Measurements from ENCODE around the gene THAP8.
"Not testable (repeated sequence)": the region's sequence is repeated elsewhere in the genome, so short reads cannot be mapped to it uniquely, and the experiment has no call there.

Gene THAP8, protein sequence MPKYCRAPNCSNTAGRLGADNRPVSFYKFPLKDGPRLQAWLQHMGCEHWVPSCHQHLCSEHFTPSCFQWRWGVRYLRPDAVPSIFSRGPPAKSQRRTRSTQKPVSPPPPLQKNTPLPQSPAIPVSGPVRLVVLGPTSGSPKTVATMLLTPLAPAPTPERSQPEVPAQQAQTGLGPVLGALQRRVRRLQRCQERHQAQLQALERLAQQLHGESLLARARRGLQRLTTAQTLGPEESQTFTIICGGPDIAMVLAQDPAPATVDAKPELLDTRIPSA

DNA sequence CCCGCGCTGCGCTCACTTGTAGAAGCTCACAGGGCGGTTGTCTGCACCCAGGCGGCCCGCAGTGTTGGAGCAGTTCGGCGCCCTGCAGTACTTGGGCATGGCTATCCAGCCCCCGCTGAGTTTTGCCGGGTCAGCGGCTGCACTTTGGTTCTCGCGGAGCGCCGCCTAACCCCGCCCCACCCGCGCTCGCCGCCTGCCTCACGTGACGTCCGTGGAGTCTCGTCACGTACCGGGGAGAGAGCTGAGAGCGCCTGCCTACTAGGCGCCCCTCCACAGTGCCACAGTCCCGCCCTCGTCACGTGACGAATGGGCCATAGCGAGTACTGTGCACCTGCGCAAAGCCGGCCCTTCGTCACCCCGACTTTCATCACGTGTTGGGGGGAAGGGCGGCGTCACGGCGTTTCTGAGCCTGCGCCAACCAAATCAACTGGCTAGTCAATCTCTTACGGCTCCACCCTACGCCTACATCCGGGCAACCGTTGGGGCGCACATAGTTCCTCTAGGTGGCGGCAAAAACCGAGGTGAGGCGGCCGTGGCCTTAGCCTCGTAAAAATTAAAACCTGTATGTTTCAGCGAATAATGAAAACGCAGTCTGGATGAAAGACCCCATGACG, at the start of gene THAP8:
TSS of gene THAP8 (minus strand) at position 167 of the 614 bp plus-strand sequence. CDS start at position 99, 68 bp downstream.
- DNase-seq, result peak; percentile 99

DNA sequence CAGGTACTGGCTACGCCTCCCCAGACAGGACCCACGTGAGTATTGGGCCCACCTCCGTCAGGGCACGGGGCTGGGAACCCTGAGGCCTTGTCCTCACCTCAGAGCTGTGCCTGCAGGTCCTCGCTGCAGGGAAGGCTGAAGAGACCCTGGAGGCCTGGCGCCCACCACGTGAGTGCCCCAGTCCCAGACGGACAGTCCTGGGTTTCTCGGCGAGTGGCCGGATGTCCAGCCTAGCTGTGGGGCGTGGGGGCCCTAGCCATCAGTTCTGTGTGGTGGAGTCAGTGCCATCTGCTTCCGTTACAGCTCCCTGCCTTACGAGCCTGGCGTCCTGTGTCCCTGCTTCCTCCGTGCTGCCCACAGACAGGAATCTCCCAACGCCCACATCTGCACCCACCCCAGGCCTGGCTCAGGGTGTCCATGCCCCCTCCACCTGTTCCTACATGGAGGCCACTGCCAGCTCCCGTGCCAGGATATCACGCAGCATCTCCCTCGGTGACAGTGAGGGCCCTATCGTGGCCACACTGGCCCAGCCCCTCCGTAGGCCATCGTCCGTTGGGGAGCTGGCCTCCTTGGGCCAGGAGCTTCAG, 49.0 kb upstream of the THAP8 start:
- no peak for DNase-seq

DNA sequence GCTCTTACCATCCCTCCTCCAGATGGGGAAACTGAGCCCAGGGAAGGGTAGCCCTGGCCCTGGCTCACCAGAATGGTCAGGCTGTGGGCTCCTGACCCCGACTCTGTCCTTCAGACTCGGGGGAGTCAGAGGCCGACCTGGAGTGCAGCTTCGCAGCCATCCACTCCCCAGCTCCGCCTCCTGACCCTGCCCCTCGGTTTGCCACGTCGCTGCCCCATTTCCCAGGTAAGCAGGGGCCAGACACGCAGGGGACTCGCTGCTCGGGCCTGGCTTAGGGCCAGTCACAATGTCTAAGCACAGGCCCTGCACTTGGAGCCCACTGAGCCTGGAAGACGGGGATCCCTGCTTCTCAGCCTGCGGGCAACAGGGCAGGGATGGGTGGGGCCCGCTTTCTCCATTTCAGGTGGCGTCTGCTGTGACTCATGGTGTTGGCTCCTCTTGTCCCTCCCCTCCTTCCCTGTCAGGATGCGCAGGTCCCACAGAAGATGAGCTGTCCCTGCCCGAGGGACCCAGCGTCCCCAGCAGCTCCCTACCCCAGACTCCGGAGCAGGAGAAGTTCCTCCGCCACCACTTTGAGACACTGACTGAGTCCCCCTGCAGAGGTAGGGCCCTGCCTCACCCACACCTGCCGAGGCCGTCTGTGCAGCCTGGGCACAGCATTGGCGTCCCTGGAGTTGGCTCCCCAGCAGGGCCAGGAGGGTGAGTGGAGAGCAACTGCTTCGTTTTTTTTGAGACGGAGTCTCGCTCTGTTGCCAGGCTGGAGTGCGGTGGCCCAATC, 47.7 kb upstream of the THAP8 start:
- DNase-seq, result no peak

DNA sequence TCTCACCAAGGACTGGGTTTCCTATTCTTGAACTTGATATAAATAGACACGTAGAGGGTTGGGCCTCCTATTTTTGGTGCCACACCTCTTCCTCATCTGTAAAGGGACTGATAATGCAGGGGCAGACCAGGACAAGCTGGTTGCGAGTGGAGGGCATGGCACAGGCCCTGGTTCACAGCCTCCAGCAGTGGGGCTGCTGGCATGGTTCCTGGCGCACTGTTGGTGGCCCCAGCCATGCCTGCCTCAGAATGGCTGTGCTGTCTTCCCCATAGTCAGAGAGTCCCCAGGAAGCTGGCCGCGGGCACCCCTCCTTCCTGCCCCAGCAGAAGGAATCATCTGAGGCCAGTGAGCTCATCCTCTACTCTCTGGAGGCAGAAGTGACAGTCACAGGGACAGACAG, 46.4 kb upstream of the THAP8 start:
- no peak for DNase-seq

DNA sequence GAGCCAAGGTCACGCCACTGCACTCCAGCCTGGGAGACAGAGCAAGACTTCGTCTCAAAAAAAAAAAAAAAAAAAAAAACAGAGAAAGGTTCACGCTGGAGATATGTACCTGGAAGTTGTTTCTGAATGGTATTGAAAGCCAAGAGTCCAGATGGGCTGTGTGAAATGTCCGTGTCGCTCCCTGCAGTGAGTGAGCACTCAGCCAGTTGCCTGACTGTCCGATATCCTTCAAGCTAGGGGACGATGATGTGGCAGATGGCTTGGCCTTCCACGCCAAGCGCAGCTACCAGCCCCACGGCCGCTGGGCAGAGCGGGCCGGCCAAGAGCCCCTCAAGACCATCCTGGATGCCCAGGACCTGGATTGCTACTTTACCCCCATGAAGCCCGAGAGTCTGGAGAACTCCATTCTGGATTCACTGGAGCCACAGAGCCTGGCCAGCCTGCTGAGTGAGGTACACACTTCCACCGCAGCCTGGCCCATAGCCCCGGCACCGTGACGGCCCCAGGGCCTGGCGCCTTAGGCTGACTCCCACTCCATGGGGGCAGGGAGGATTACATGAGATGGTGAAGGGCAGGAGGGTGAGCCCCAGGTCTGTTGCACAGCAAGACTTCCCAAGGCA, 45.2 kb upstream of the THAP8 start:
- DNase-seq, result no peak

DNA sequence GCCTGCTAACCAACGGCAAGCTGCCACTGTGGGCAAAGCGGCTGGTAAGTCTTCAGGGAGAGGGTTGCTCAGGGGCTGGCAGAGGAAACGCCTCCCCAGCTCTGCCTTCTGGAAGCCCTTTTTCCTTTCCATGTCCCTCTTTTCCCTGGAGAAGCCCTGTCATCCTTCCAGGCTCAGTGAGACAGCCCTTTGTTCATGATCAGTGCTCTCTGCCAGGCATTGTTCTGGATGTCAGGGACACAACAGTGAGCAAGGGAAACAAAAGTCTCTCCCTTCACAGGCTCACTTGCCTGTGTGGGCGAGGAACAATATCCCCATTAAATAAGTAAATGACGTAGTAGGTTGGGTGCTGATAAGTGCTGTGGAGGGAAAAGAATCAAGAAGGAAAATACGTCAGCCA, 43.0 kb upstream of the THAP8 start:
- no peak for DNase-seq

DNA sequence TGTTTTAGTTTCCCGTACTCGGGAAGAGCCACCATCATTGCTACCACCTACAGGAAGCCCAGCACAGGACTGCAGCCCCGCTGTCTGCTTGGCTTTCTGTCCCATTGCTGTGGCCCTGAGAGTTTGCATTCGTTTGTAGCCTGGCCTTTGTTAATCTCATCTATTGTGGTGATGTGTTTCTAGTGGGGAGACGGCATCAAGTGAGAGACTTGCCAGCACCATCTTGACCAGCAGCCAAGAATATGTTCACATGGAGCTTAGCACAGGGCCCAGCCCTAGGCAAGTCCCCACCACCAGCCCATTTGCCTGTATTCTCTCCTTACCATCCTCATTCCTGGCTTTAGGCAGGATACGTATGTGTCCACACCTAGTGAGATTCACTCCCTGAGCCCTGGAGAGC, 39.6 kb upstream of the THAP8 start:
- no peak for DNase-seq

DNA sequence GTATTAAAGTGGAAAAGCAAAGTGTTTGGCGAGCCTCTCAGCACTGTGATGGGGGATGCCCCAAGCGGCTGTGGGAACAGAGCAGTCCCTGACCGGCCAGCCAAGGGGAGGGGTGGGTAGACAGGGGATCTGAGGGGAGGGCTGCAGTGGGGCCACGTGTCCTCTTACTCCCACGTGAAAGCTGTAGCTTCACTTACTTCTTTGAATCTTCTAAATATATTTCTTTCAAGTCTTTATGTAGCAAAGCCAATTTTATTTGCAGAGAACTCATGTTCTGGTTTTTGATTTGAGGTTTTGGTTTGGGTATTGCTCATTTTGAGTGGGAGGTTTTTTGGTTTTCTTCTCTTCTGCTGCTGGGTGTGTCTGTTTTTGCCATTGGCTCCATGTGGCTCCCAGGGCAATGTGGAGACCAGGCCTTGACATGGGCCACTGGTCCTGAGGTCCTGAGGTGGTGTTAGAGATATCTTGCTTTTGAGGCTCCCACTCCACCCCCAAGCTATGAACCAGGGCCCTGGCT, 39.1 kb upstream of the THAP8 start:
- DNase-seq, result peak; percentile 68

DNA sequence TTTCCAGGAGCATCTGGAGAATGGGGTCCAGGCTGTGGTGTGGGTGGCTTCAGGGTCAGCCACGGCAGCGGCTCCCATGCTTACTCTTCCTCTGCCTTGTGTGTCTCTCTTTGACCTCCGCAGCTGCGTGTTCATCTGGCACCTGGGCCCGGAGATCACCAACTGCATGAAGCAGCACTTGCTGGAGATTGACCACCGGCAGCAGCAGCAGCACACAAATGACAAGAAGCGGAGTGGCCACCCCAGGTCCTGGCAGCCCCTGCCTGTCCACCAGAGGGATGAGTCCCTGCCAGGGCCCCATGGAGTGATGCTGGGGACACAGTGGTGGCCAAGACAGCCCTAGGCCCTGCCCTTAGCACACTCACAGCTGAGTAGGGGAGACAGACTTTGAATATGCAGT, 38.5 kb upstream of the THAP8 start:
- DNase-seq, result no peak

DNA sequence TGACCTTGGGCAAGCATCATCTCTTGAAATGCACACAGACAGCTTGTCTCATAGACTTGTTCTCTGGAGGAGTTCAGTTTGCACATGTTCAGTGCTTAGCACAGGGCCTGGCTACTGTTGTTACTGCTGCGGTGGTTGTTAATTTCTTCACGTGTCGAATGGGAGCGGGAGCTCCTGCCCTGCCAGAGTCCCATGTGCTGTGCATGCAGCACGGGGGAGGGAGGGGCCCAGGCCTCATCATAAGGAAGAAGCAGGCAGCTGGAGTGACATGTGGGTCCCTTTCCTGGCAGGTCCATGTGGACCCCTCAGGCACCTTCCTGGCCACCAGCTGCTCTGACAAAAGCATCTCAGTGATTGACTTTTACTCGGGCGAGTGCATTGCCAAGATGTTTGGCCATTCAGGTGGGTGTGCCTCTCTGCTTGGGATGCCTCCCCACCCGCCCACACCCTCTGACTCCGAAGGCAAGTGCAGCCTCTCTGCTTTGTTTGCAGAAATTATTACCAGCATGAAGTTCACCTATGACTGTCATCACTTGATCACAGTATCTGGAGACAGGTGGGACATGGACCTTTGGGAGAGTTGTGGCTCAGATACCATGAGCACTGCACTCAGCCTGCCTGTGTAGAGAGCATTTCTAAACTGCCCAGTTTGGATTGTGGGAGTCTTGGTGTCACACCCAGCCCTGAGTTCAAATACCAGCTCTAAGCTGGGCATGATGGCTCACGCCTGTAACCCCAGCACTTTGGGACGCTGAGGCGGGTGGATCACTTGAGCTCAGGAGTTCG, 37.0 kb upstream of the THAP8 start:
- no peak for DNase-seq

DNA sequence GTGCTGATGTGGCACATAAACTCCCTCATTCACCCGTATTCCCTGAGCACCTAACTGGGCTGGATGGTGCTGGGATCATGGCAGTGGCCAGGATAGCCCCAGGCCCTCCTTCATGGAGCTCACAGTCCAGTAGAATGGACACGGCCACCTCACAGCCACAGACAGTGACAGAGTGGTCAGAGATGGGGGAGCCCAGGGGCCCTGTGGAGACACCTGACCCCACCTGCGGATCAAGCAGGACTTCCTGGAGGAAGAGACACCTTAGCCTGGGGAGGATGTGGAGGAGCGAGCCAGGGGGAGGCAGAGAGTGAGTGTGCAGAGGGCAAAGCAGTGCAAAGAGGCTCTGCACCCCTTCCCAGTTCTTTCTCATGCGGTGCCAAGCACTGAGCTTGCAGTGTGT, 35.8 kb upstream of the THAP8 start:
- no peak for DNase-seq

DNA sequence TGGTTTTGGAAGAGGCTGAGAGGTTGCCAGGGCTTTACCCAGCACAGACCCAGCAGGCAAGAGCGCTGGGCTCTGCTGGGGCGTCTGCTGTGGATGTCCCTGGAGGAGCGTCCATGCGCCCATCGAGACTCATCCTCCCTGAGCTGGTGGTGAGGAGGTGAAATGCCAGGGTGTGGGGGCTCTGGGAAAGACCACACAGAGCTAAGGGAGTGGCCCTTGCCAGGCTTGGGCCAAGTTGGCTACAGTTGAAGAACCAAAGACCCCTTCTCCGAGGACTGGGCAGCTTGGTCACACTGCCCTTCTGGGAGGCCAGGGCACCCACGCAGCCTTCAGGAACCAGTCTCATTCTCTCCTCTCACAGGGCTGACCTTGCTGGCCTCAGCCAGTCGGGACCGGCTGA, 32.2 kb upstream of the THAP8 start:
- no peak for DNase-seq

DNA sequence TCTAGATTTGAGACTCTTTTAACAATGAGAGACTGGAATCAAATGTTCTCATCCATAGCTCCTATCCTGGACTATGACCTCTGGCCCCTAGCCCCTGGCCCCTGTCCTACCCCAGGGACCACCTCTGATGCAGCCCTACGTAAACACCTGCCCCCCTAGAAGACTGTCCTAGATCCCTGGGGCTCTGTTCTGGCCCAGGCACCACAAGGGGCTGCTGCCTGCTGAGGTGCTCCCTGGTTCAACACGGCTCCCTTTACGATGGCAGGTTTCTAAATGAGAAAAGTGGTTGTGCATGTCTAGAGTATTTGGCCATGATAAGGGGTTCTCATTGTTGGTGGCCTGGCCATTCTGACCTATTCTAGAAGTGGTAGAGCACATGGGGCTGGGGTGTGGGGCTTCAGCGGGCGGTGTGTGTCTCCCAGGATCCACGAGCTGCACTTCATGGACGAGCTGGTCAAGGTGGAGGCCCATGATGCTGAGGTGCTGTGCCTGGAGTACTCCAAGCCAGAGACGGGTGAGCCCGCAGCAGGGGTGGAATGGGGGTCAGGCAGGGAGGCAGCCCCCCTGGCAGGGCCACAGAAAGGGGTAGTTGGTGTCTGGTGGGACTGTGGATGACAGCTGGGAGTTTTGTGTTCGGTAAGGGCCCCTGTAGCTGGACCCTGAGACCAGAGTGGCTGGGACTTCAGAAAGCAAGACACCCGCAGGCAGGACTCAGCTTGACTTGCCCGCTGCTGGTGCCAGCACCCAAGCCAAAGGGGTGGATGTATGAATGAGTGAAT, 30.3 kb upstream of the THAP8 start:
- DNase-seq, result no peak

DNA sequence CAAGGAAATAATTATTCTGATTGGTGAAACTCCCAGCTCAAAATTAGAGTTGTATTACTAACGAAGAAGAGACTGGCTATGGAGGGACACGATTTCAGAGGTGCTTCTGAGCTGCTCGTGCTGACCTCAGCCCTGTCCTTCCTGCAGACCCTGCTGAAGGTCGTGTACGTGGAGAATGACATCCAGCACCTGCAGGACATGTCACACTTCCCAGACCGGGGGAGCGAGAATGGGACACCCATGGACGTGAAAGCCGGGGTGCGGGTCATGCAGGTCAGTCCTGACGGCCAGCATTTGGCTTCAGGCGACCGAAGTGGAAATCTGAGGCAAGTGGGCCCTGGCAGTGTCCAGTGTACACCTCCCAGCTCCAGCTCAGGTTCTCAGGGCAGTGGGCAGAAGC, 28.8 kb upstream of the THAP8 start:
- no peak for DNase-seq

DNA sequence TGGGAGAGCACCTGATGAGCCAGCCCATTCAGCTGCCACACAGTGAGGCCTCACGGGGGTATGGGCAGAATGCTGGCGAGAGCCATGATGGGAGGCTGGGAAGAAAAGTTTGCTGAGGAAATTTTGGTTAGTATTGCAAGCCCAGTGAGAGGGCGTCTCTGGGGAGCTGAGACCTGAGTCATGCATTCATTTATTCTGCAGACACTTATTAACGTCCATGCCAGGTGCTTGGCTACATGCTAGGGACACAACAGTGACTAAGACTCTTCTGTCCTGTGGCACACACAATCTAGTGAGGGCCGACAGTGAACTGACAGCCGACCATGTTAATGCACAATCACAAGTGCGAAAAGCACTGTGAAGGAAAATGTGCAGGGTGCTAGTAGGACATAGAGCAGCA, 27.8 kb upstream of the THAP8 start:
- no peak for DNase-seq

DNA sequence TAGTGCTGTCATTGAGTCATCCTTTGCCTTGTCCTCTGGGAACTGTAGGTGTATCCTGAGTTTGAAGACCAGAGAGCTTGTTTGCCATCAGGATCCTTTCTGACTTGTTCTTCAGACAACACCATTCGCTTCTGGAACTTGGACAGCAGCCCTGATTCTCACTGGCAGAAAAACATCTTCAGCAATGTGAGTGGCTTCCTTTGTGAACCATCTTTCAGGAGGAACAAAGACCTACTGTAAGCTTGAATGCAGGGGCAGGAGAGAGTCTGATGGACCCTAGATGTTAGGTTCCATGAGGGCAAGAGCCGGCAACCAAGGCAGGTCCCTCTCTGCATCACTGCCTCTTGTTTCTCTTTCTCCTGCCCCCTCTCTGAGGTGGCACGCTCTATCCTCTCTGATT, 27.3 kb upstream of the THAP8 start:
- DNase-seq, result no peak

DNA sequence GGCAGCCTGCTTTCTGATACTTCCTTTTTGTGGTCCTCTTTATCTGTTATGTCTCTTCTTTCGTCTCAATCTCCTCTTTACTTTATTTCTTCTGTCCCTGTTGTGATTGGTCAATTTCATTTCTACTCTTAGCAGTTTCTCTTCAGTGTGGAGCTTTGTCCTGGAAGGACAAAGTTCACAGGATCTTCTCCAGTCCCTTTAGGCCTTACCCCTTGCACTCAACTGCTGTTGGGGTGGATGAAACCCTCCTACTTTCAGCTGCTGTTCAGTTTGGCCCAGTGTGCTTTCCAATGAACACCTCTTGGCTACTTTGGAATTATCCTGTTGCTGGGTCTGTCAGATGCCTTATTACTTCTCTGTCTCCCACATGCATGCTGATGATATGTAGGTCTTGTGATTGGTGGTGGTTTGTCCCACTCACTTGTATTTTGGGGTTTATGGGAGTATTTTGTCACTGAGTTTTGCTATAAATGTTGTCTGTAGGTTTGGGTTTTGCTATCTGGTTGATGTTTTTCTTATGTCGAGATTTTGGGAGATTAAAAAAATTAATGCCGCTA, 25.4 kb upstream of the THAP8 start:
- no peak for DNase-seq

DNA sequence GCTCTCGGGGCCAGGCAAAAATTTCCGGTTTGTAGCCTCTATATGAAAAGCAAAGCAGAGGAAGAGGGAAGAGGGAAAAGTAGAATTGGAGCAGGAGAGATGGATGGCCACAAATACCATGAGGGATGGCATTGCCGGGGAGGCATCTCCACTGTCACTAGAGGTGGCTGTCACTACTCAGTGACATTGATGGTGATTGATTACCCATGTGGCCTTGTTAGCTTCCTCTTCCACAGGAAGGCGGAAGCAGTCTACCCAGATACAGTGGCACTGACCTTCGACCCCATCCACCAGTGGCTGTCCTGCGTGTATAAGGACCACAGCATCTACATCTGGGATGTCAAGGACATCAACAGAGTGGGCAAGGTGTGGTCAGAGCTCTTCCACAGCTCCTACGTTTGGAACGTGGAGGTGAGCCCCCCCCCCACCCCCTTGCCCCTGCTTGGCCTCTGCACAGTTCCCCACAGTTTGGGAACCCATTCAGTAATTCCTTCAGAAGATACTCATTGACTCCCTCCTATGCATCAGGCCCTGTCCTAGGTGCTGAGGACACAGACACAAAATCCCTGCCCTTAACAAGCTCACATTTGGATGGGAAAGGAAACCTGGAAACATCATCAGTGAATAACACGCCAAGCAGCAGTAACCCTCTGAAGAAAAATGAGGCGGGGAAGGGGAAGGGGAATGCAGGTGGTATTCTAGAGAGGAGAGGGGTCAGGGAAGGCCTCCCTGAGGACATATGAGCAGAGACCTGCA, 19.2 kb upstream of the THAP8 start:
- DNase-seq, result no peak

DNA sequence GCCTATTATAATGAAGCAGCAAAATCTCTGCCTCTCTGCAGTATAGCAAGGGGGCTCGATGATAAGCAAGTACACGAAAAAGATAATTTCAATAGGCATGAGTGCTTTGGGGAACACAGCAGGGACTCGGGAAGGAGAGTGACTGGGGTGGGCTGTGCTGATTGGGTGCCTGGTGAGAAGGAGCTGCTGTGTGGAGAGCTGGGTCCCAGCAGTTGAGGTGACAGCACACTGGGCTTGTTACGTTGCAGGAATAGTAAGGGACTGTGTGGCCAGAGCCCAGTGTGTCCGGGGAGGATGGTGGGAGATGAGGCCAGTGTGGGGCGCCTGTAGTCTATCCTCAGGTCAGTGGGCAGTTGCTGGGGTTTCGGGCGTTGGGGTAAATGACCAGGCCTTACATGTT, 18.0 kb upstream of the THAP8 start:
- DNase-seq, result no peak

DNA sequence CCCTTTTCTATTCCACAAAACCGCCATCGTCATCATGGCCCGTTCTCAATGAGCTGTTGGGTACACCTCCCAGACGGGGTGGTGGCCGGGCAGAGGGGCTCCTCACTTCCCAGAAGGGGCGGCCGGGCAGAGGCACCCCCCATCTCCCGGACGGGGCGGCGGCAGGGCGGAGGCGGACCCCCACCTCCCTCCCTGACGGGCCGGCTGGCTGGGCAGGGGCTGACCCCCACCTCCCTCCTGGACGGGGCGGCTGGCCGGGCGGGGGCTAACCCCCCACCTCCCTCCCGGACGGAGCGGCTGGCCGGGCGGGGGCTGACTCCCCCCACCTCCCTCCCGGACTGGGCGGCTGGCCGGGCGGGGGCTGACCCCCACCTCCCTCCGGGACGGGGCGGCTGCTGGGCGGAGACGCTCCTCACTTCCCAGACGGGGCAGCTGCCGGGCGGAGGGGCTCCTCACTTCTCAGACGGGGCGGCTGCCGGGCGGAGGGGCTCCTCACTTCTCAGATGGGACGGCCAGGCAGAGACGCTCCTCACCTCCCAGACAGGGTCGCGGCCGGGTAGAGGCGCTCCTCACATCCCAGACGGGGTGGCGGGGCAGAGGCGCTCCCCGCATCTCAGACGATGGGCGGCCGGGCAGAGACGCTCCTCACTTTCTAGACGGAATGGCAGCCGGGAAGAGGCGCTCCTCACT, 14.9 kb upstream of the THAP8 start:
- not testable (repeated sequence) for DNase-seq

Data from activated CD8-positive, alpha-beta memory T cell treated with anti-CD3 and anti-CD28 coated beads, Interleukin-2, amount 50 U/mL, for 48 hours (primary cell).